IPS-18a (cell line): ENCODE measurements around the gene ARHGAP15.

Experiments used
- H3K27ac ChIP-seq: one replicate; pipeline ENCODE4 v1.5.1; 2013; ENCODE audit warnings: low read length
- H3K27me3 ChIP-seq: one replicate; pipeline ENCODE4 v1.6.1; 2013; ENCODE audit warnings: mild to moderate bottlenecking, low read length; ENCODE audit not compliant: control insufficient read depth, insufficient read depth
- H3K36me3 ChIP-seq: one replicate; pipeline ENCODE4 v1.6.1; 2013; ENCODE audit warnings: low read depth, low read length; ENCODE audit not compliant: control insufficient read depth
- H3K4me1 ChIP-seq: one replicate; pipeline ENCODE4 v1.6.1; 2013; ENCODE audit warnings: low read depth, low read length; ENCODE audit not compliant: control insufficient read depth
- H3K4me3 ChIP-seq: one replicate; pipeline ENCODE4 v1.5.1; 2013; ENCODE audit warnings: low read length
- H3K9ac ChIP-seq: one replicate; pipeline ENCODE4 v1.6.1; 2013; ENCODE audit warnings: mild to moderate bottlenecking, low read length, moderate library complexity
- H3K9me3 ChIP-seq: one replicate; pipeline ENCODE4 v1.6.1; 2013; ENCODE audit warnings: low read depth, low read length; ENCODE audit not compliant: control insufficient read depth

Gene ARHGAP15

DNA sequence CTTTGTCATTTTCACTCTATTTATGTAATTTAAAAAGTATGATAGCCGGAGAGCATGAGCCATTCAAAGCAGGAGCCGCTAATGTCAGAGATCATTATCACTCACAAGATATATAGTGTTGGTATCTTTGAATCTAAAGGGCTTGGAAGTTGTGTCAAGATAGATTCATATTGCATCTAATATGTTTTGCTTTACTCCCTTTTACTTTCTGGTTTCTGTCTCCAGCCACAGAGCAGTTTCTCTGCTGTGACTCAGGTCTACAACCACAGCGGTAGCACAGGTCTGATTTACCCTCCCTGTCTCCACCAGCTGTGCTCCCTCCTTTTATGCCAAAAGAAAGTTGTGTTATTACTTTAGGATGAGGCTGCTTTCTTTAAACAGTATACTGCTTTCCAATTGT lies 424.0 kb downstream of the ARHGAP15 start:
- no peaks in the 10 kb centered on the region for H3K27me3 ChIP-seq
- no peaks in the 10 kb centered on the region for H3K4me1 ChIP-seq
- H3K36me3 ChIP-seq, result no peaks in the 10 kb centered on the region
- no peaks in the 10 kb centered on the region for H3K9me3 ChIP-seq
- no peak overlapping the region for H3K27ac ChIP-seq
- no peak overlapping the region for H3K9ac ChIP-seq
- no peak overlapping the region for H3K4me3 ChIP-seq

DNA sequence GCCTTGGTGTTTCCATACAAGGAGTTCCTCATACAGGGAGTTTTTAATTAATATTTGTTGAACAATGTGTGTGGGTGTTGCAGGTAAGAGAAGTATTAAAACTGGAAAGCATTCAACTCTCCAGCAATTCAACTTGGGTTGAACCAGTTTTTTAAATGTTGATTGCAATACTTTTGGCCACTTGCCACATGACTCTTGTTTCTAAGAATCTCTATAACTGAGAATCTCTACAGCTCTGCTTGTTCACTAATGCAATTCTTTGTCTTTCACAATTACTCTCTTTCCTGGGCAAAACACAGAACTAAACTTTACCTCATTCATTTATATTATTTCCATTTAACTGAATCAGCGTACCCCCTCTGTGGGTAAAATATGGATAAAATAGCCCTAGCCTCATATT lies 429.4 kb downstream of the ARHGAP15 start:
- no peaks in the 10 kb centered on the region for H3K27me3 ChIP-seq
- no peak overlapping the region for H3K9ac ChIP-seq
- H3K36me3 ChIP-seq, result no peaks in the 10 kb centered on the region
- H3K4me1 ChIP-seq, result no peaks in the 10 kb centered on the region
- H3K4me3 ChIP-seq, result no peak overlapping the region
- no peak overlapping the region for H3K27ac ChIP-seq
- H3K9me3 ChIP-seq, result no peaks in the 10 kb centered on the region

DNA sequence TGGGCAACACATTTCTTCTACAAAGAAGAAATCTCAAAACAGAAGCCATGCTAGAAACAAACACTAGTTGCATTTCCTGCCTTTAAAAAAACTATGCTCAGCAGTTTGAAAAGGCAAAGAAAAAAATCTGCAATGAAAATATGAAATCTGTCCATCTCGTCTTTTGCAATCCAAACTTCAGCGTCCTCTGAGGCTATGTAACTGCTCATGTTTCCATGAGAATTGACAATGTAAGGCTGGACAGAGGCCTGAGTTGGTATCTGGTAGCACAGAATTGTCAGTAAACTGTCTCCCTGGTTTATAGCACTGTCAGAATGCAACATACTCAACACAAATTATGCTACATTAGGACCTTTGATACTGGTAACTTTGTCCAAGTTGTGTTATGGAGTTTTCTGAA lies 429.9 kb downstream of the ARHGAP15 start:
- H3K36me3 ChIP-seq, result no peaks in the 10 kb centered on the region
- H3K27ac ChIP-seq, result no peak overlapping the region
- H3K4me3 ChIP-seq, result no peak overlapping the region
- H3K27me3 ChIP-seq, result no peaks in the 10 kb centered on the region
- no peak overlapping the region for H3K9ac ChIP-seq
- H3K9me3 ChIP-seq, result no peaks in the 10 kb centered on the region
- no peaks in the 10 kb centered on the region for H3K4me1 ChIP-seq

DNA sequence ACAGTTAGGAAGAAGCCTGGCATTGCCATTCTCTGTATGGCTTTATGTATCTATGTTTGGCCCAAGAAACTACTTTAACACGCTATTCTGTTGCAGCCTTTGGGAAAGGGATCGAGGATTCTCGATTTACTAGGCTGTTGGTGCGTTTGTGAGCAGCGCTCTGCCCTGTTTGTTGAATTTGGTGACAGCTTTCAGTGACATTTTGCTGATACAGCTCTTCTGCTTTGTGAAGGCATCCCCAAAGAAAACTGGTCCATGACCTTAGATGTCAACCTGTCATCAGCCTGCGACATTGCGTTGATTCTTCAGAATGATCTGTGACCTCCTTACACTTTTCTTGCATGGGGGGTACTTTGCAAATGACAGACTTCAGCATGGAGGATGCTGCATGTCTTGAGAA lies 431.5 kb downstream of the ARHGAP15 start:
- Histone ChIP-seq H3K9me3 (no peaks in the 10 kb centered on the region), H3K4me3 (no peak overlapping the region), H3K27ac (no peak overlapping the region), H3K36me3 (no peaks in the 10 kb centered on the region), H3K27me3 (no peaks in the 10 kb centered on the region), H3K4me1 (no peaks in the 10 kb centered on the region), H3K9ac (no peak overlapping the region)

DNA sequence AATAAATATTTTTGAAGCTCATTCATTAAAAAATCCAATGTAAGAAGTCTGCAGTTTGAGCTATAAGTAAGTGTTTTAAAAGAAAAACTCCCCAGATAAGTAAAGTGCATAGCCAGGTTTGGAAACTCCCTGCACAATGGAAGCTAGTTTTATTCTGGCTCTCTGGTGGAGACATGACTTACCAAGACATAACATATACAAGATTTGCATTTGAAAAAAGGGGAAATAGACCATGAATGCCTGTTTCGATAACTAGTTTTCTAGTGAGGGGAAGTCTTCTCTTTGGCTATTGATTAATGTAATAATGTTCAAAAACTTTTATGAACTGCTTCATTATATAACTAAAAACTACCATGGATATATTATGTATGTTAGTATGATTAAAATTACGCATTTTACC lies 435.2 kb downstream of the ARHGAP15 start:
- H3K9me3 ChIP-seq, result no peaks in the 10 kb centered on the region
- H3K4me1 ChIP-seq, result no peaks in the 10 kb centered on the region
- no peak overlapping the region for H3K9ac ChIP-seq
- H3K27me3 ChIP-seq, result no peaks in the 10 kb centered on the region
- H3K36me3 ChIP-seq, result no peaks in the 10 kb centered on the region
- no peak overlapping the region for H3K4me3 ChIP-seq
- no peak overlapping the region for H3K27ac ChIP-seq

DNA sequence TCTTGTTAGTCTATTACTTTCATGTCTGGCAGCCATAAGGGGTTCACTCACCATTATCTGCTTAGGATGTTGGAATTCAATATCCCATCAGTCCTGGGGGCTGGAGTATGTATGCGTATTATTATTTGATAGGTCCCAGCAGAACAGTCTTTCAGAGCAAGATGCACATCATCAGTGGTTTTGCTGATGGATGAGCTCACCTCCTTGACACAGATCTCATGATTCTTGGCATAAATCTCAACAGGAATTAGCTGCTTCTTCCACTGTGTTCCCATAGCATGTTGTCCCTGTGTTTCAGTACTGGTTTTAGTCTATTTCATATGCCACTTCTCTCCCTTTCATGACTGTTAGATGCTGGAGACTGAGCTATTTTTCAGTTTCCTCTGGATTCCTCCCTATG lies 442.5 kb downstream of the ARHGAP15 start:
- H3K27ac ChIP-seq, result no peak overlapping the region
- H3K9ac ChIP-seq, result no peak overlapping the region
- H3K9me3 ChIP-seq, result no peaks in the 10 kb centered on the region
- no peaks in the 10 kb centered on the region for H3K27me3 ChIP-seq
- no peak overlapping the region for H3K4me3 ChIP-seq
- H3K4me1 ChIP-seq, result peaks cover under 1% of the 10 kb centered on the region
- no peaks in the 10 kb centered on the region for H3K36me3 ChIP-seq

DNA sequence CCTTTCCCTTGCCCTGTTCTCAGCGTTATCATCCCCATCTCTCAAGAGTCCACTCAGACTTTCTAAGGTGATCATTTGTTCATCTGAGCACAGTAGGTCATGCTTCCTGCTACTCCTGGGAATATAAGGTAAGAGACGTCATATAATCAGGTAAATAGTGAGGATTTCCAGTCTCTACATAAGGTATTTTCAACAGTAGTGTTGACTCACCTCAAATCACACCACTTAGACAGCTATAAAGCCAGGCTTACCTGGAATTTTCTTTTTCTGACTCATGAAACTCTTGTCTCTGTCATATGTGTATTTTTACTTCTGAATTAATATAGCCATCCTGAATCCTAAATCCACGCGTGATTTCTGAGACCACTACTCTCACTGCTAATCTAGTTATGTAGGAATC lies 443.2 kb downstream of the ARHGAP15 start:
- Histone ChIP-seq H3K36me3 (no peaks in the 10 kb centered on the region), H3K27me3 (no peaks in the 10 kb centered on the region), H3K27ac (no peak overlapping the region), H3K4me3 (no peak overlapping the region), H3K4me1 (peaks cover 7% of the 10 kb centered on the region), H3K9ac (no peak overlapping the region), H3K9me3 (no peaks in the 10 kb centered on the region)

DNA sequence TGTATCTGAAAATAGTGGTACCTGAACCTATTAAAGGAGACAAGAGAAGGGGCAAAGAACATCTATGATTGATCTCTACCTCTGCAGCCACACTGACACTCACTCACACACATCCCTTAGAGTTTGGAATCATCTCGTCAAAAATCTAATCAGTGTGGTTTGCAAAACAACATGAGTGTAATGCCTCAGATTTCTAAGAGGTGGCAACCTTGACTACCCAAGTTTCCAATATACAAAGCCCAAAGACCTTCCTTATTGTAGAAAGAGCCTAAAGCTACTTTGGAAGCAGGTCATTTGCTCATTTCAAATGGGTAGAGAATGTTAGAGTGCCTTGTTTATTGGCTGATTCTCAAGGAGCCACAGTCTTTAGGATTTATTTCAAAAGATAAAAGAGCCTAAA lies 444.9 kb downstream of the ARHGAP15 start:
- H3K27ac ChIP-seq, result no peak overlapping the region
- no peaks in the 10 kb centered on the region for H3K27me3 ChIP-seq
- no peak overlapping the region for H3K4me3 ChIP-seq
- peaks cover 11% of the 10 kb centered on the region for H3K4me1 ChIP-seq
- no peak overlapping the region for H3K9ac ChIP-seq
- no peaks in the 10 kb centered on the region for H3K36me3 ChIP-seq
- no peaks in the 10 kb centered on the region for H3K9me3 ChIP-seq

DNA sequence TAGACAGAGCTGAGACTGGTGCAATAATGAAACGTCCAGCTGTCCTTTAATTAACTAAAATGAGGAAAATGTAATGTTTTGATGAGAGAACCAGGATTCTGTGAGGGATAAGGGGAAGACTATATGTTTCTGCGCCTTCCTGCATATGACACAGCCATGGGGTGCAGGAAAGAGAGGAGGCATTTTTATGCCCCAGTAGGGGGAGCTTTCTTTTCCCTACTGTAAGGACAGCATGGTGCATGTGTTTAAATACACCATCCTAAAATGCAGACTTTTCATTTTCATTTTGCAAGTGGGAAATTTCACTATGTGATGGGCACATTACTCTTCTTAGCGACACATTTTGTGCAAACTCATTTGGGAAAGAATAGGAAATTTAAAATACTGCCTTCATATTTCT lies 446.1 kb downstream of the ARHGAP15 start:
- Histone ChIP-seq H3K27me3 (no peaks in the 10 kb centered on the region), H3K4me3 (no peak overlapping the region), H3K9ac (no peak overlapping the region), H3K9me3 (no peaks in the 10 kb centered on the region), H3K4me1 (peaks cover 11% of the 10 kb centered on the region), H3K36me3 (no peaks in the 10 kb centered on the region), H3K27ac (no peak overlapping the region)

DNA sequence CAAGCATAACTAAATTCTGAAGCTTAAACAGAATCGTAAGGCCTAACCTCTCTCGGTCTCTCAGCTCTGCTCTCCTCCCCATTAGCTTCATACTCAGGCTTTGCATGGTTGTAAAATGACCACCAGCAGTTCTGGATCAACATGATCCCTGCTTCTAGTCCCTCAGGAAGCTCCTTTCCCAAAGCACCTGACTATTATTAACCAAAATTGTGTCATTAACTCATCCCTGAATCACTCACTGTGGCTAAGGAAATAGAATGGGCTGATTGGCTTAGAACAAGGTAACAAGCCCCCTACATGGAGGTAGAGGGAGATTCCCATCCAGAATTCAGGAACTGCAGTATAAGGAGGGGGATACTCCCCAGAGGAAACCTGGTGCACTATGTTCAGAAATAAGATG lies 448.3 kb downstream of the ARHGAP15 start:
- no peak overlapping the region for H3K27ac ChIP-seq
- no peak overlapping the region for H3K4me3 ChIP-seq
- no peaks in the 10 kb centered on the region for H3K27me3 ChIP-seq
- no peaks in the 10 kb centered on the region for H3K9me3 ChIP-seq
- H3K9ac ChIP-seq, result no peak overlapping the region
- peaks cover 11% of the 10 kb centered on the region for H3K4me1 ChIP-seq
- H3K36me3 ChIP-seq, result no peaks in the 10 kb centered on the region

DNA sequence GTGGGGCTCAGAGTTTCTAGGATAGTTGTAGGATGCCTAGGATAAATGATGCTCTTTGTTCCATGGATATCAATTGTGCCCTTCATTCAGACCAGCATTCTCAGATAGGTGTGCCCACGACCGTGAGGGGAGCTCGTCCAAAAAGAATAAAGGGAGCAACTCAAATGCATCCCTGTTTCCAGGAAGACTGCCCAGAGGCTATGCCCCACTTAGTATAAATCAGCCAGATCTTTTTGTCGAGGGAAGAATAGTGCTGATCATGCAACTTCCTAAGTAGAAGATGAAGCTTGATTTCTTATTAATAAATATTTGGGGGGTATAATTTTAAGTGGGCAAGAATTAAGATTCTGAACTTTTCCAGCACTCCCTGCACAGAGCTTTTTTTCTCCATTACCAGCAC lies 450.2 kb downstream of the ARHGAP15 start:
- Histone ChIP-seq H3K27me3 (no peaks in the 10 kb centered on the region), H3K4me3 (no peak overlapping the region), H3K27ac (no peak overlapping the region), H3K36me3 (no peaks in the 10 kb centered on the region), H3K9ac (no peak overlapping the region), H3K4me1 (peaks cover 11% of the 10 kb centered on the region), H3K9me3 (no peaks in the 10 kb centered on the region)

DNA sequence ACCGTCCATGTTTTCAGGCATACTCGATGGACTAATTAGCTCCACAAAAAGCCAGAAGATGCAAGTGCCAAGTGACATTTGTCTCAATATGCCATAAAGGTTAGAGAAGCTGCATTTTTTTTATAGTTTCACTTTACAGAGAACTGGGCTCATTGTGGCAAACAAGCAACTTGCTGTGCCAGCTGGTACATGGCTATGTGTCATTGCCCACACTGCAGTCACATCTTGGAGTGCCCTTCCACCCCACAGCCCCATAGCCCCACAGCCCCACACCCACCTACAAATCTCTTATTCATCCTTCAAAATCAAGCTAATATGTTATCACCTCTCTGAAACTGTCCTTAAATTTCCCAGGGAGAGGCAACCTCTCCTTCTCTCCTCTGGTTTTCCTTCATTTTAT lies 451.9 kb downstream of the ARHGAP15 start:
- no peaks in the 10 kb centered on the region for H3K9me3 ChIP-seq
- no peak overlapping the region for H3K27ac ChIP-seq
- H3K36me3 ChIP-seq, result no peaks in the 10 kb centered on the region
- peaks cover 11% of the 10 kb centered on the region for H3K4me1 ChIP-seq
- no peak overlapping the region for H3K9ac ChIP-seq
- no peak overlapping the region for H3K4me3 ChIP-seq
- H3K27me3 ChIP-seq, result no peaks in the 10 kb centered on the region
